Measurements from ENCODE around the gene PRKCZ.

Gene PRKCZ

DNA sequence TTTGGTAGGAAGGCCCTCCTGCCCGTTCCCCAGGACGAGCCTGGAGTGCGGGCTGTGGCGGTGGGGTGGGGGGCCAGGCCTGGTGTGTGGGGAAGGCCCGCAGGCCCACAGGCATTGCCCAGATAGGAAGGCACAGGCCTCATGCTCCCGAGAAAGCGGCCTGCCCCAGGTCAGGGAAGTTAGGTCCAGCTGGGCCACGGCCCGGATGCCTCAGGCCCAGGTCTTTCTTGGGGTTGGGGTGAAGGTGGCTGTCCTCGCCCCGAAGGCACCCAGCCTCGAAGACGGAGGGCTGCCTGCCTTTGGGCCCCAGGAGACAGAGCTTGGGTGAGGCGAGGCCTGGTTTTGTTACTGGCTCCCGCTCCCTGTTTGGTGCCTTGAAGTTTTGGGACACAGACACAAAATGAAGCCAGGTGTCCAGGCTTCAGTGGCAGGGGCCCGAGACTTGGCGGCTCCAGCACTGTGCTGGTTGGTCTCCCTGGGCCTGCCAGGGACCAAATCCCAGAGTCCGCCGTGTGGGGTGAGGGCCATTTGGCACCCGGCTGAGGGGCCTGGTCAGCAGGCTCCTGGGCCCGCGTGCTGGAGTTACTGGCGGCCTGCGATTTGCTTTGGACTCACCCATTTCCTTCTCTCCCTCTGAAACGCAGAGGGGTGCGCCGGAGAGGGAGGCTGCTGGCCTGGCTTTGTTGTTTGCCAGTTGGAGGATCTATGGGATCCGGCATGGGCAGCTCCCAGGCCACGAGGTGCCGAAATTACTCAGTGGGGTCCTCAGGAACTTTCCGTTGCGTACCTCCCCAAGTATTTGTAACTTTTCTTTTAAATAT, 179.9 kb downstream of the PRKCZ start:
- no peak for DNase-seq (ENCODE audit: low spot score)

DNA sequence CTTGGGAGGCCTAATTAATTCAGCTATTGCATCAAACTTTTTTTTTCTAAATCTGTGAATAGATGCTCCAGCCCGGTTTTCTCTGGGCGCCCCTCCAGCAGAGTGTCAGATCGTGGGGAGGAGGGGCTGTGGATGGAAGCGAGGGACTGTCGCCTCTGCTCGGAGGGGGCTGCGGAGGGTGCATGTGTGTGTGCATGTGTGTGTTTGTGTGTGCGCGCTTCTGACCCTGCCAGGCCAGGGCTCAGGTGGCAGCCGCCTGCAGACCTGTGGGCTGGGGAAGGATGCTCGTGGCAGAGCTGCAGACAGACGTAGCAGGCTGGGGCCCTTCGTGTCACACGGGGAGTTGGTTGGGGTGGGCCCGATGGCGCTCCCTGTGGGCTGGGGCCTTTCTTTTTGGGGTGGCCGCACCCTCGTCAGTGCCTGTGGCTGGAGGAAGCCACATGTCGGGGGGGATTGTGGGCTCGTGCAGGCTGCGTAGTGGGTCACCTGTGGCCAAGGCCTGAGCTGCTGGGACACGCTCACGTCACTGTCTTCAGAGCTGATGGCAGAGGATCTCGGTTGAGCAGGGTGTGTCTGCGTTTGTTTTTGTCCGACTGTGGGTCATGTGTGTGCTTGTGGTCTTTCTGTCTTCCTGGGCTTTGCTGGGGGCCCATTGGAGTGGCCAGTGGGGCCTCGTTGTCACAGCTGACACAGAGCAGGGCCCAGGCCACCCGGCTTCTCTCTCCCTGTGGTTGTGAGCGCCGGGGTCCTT, 180.7 kb downstream of the PRKCZ start:
- no peak for DNase-seq (ENCODE audit: low spot score)

DNA sequence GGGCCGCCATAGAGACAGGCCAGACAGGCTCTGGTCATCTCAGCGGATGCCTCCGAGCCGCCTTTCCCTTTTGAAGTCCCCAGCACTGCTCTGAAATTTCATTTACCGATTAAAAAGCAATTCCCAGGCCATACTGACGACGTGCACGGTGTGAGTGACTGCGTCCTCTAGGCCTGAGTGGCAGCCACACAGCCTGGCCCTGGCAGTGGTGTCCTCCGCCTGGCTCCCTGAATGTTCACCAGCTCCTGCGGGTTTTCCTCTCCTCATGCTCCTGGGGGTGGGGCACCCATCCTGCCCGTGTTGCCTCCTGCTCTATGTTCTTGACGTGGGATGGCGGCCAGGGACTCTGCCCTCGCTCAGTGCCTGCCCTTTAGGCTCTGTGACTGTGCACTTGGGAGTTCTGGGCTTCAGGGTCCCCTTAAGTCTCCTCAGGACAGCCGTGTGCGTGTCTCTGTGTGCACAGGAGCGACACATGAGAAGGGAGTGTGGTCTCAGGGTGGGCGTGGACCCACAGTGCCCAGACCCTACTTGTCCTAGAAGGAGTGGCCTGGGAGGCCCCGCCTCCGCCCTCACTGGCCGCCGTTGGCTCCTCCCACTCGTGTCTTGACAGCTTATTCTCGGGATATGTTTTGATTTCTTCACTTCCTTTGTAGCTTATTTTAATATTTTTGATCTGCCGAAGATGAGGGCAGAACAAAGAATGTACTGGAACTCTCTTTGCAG, 181.5 kb downstream of the PRKCZ start:
- DNase-seq (ENCODE audit: low spot score), result peak; percentile 81

DNA sequence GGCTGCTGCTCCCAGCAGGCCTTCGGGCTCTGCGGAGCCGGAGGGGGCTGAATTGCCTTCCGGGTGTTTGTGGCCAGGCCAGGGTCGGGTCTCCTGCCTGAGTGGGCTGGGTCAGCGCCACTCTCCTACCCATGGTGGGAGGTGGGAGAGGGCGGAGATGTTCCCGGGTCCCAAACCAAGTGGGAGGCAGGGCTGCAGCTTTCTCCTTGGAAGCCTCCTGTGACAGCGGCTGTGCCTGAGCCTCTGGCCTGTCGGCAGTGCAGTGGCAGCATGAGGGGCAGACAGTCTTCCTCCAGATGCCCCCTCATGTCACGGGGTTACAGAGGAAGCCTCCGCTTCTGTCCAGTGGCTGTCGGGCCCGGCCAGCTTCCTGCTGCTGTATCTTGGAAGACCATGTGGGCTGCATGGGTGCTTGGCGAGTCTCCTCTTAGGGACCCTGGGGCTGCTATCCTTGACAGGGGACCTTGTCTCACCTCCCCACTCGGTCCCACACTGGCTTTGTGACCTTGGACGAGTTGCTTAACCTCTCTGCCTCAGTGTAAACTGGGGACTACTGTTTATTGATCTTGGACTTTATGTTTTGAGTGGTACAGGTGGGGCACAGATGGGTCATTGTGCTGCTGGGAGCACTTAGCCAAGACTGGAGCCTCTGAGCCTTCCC, 182.2 kb downstream of the PRKCZ start:
- DNase-seq (ENCODE audit: low spot score), result no peak

DNA sequence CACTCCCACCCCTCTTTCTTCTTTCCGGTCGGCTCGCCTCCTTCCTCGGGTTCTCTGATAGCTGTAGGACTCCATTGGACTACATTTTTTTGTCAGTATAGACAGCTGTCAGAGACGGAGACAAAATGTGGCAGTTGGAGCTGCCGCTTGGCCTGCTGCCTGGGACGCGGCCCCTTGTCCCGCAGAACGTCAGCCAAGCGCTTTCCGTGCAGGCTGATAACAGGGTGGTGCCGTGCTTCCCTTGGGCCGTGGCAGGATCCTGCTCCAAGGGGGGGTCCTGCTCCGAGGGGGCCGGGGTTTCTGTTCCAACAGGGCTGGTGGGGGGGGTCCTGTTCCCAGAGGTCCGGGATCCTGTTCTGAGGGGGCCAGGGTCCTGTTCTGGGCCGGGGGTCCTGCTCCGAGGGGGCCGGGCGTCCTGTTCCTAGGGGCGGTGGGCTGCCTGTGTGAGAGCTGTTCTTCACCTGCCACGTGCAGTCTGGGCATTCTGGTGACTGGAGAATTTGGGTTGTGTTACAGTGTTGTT, 182.8 kb downstream of the PRKCZ start:
- no peak for DNase-seq (ENCODE audit: low spot score)

DNA sequence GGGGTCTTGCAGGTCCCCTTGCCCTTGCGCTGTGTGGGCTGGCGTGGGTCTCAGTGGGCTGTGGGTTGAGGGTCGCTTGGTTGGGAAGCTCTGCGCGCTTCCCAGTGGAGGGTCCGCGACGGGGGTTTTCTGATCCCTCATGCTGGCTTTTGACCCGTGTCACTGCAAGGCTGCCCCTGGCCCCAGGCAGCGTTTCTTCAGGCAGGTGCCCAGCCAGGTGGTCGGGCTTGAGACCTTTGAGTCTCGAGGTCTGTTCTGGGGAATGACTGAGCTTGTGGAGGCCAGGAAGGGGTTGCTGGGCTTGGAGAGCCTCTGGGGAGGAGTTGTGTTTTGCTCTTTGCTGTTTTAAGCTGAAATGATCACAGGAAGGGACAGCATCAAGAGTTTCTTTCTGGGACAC, 183.3 kb downstream of the PRKCZ start:
- DNase-seq (ENCODE audit: low spot score), result no peak

DNA sequence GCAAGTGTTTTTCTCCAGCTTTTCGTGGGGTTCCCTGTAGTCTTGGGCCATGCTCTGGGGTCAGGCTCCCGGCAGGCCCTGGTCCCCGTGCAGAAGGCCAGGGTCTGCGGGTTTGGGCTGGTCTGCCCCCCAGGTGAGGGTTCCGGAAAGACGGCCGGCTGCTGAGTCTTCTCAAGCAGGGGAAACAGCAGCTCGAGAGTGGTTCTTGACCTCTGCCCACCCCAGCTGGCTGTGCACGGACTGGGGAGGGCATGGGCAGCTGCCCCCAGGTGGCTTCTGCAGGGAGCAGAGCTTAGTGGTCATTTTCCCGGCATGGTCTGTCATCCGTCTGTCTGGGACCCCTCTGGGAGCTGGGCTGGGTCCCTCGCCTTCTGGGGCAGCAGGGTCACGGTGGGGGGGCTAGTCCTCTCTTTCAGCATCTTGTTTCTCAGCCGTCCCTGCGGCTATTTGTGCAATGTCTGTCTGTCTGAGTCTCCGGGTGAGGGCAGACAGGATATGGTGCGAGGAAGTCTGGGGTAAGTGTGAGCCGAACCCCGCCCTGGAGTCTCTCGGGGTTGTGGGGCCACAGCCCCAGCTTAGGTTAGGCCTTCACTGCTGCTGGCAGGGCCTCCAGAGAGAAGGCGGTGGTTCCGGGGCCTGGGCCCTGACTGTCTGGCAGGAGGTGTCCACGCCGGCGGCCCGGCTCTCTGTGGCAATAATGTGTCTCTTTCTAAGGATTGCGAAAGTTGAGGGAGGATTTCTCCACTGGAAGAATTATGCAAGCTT, 184.0 kb downstream of the PRKCZ start:
- peak; percentile 90 for DNase-seq (ENCODE audit: low spot score)

DNA sequence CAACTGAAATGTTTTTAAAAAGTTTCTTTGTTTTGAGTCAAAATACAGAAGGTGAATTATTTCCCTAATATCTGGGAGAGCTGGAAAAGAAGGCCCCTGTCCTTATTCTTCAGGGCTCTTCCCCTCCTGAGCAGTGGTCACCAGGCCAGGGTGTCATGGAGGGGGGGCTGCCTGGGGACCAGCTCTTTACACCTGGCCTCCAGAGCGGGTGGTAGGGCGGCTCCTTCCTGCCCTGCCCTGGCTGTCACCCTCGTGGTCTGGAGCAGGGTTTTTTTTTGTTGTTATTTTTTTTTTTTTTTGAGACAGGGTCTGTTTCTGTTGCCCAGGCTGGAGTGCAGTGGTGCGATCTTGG, 184.5 kb downstream of the PRKCZ start:
- DNase-seq (ENCODE audit: low spot score), result no peak

Data from AG20443 (cell line).